ENCODE results near the gene ARFGEF3. TPM values are rescaled to one million over a fixed set of nuclear protein-coding genes. Genes with fewer than 3 reads are reported as not detected.

ARFGEF3 gene
- total RNA-seq, 2 donors from 2014 or later = 1.1 to 1.4 TPM

DNA sequence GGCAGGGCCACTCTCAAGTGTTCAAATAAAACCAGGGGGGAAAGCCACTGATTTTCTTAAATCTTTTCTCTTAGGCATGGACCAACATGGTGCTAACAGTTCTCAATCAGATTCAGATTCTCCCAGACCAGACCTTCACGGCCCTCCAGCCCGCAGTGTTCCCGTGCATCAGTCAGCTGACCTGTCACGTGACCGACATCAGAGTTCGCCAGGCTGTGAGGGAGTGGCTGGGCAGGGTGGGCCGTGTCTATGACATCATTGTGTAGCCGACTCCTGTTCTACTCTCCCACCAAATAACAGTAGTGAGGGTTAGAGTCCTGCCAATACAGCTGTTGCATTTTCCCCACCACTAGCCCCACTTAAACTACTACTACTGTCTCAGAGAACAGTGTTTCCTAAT lies 174.5 kb downstream of the ARFGEF3 start:
- Histone ChIP-seq H3K27ac (no peak overlapping the region), H3K4me1 (ENCODE audit: control insufficient read depth in 1 of 2, low read depth in 2 of 2) (no peaks in the 10 kb centered on the region), H3K36me3 (no peaks in the 10 kb centered on the region), H3K4me3 (no peak overlapping the region), H3K9me3 (no peaks in the 10 kb centered on the region), H3K27me3 (replicated peaks; ENCODE audit: insufficient read depth) (no peaks in the 10 kb centered on the region)
- ATAC-seq (ENCODE audit: insufficient number of reproducible peaks, low FRiP score, low read depth) = no peak
- DNase-seq (ENCODE audit: low spot score) = no peak
- TF ChIP-seq, protein P1, sequence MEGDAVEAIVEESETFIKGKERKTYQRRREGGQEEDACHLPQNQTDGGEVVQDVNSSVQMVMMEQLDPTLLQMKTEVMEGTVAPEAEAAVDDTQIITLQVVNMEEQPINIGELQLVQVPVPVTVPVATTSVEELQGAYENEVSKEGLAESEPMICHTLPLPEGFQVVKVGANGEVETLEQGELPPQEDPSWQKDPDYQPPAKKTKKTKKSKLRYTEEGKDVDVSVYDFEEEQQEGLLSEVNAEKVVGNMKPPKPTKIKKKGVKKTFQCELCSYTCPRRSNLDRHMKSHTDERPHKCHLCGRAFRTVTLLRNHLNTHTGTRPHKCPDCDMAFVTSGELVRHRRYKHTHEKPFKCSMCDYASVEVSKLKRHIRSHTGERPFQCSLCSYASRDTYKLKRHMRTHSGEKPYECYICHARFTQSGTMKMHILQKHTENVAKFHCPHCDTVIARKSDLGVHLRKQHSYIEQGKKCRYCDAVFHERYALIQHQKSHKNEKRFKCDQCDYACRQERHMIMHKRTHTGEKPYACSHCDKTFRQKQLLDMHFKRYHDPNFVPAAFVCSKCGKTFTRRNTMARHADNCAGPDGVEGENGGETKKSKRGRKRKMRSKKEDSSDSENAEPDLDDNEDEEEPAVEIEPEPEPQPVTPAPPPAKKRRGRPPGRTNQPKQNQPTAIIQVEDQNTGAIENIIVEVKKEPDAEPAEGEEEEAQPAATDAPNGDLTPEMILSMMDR (IDR thresholded peaks at IDR 0.05) = no peak

DNA sequence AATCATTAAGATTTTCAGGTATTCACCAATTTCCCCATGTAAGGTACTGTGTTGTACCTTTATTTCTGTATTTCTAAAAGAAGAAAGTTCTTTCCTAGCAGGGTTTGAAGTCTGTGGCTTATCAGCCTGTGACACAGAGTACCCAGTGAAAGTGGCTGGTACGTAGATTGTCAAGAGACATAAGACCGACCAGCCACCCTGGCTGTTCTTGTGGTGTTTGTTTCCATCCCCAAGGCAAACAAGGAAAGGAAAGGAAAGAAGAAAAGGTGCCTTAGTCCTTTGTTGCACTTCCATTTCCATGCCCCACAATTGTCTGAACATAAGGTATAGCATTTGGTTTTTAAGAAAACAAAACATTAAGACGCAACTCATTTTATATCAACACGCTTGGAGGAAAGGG lies 175.3 kb downstream of the ARFGEF3 start:
- Histone ChIP-seq H3K27ac (no peak overlapping the region), H3K4me3 (no peak overlapping the region), H3K4me1 (ENCODE audit: control insufficient read depth in 1 of 2, low read depth in 2 of 2) (no peaks in the 10 kb centered on the region), H3K36me3 (no peaks in the 10 kb centered on the region), H3K9me3 (no peaks in the 10 kb centered on the region), H3K27me3 (replicated peaks; ENCODE audit: insufficient read depth) (no peaks in the 10 kb centered on the region)
- DNase-seq (ENCODE audit: low spot score) = no peak
- no peak for ATAC-seq (ENCODE audit: insufficient number of reproducible peaks, low FRiP score, low read depth)
- TF ChIP-seq, protein P1 (IDR thresholded peaks at IDR 0.05) = no peak

- H3K27me3 ChIP-seq (replicated peaks; ENCODE audit: insufficient read depth) = no peaks in the 10 kb centered on the region
- no peaks in the 10 kb centered on the region for H3K9me3 ChIP-seq
- ATAC-seq (ENCODE audit: insufficient number of reproducible peaks, low FRiP score, low read depth) (no peak), DNase-seq (ENCODE audit: low spot score) (no peak)
- H3K4me1 ChIP-seq (ENCODE audit: control insufficient read depth in 1 of 2, low read depth in 2 of 2) = no peaks in the 10 kb centered on the region
- TF ChIP-seq, protein P1 (IDR thresholded peaks at IDR 0.05) = no peak
- no peaks in the 10 kb centered on the region for H3K36me3 ChIP-seq
- H3K27ac ChIP-seq = no peak overlapping the region
- no peak overlapping the region for H3K4me3 ChIP-seq
Observed at GRCh38 chr6:138339024-138339423, 177.3 kb downstream of the ARFGEF3 start.

- Histone ChIP-seq H3K36me3 (no peaks in the 10 kb centered on the region), H3K27me3 (replicated peaks; ENCODE audit: insufficient read depth) (no peaks in the 10 kb centered on the region), H3K27ac (no peak overlapping the region), H3K9me3 (no peaks in the 10 kb centered on the region), H3K4me3 (no peak overlapping the region), H3K4me1 (ENCODE audit: control insufficient read depth in 1 of 2, low read depth in 2 of 2) (no peaks in the 10 kb centered on the region)
- TF ChIP-seq, protein P1 (IDR thresholded peaks at IDR 0.05) = no peak
- DNase-seq (ENCODE audit: low spot score) = no peak
- ATAC-seq (ENCODE audit: insufficient number of reproducible peaks, low FRiP score, low read depth) = no peak
Observed at GRCh38 chr6:138341176-138341575, 179.4 kb downstream of the ARFGEF3 start.

- no peaks in the 10 kb centered on the region for H3K36me3 ChIP-seq
- H3K27me3 ChIP-seq (replicated peaks; ENCODE audit: insufficient read depth) = no peaks in the 10 kb centered on the region
- H3K4me3 ChIP-seq = no peak overlapping the region
- peaks cover 0 to 7% of the 10 kb centered on the region in 2 donors for H3K4me1 ChIP-seq (ENCODE audit: control insufficient read depth in 1 of 2, low read depth in 2 of 2)
- TF ChIP-seq, protein P1 (IDR thresholded peaks at IDR 0.05) = no peak
- H3K9me3 ChIP-seq = no peaks in the 10 kb centered on the region
- H3K27ac ChIP-seq = no peak overlapping the region
- ATAC-seq (ENCODE audit: insufficient number of reproducible peaks, low FRiP score, low read depth) (no peak), DNase-seq (ENCODE audit: low spot score) (no peak)
Observed at GRCh38 chr6:138343112-138343511, 181.4 kb downstream of the ARFGEF3 start.

All from thoracic aorta (tissue), 2 donors.